ENCODE measurements around the gene HKDC1. TPM values are rescaled to one million over a fixed set of nuclear protein-coding genes. Genes with fewer than 3 reads are reported as not detected.
A peak's percentile ranks its signal among the peaks of the same experiment; 100 is the strongest.

Gene HKDC1
- total and polyA plus RNA-seq, 8 donors = 0.10 to 5.8 (median 0.29) TPM; not detected in 1

- Histone ChIP-seq H3K27me3 (no peaks in the 10 kb centered on the region), H3K4me3 (no peak overlapping the region), H3K27ac (no peak overlapping the region), H3K9me3 (no peaks in the 10 kb centered on the region), H3K4me1 (peaks cover 16 to 53% (median 38%) of the 10 kb centered on the region in 4 donors), H3K36me3 (no peaks in the 10 kb centered on the region)
- no peak for DNase-seq
- TF ChIP-seq POLR2AphosphoS5 (IDR thresholded peaks at IDR 0.05) (no peak), EP300 (IDR thresholded peaks at IDR 0.05) (no peak), POLR2A (IDR thresholded peaks at IDR 0.05) (no peak)
- TF ChIP-seq, protein P1, sequence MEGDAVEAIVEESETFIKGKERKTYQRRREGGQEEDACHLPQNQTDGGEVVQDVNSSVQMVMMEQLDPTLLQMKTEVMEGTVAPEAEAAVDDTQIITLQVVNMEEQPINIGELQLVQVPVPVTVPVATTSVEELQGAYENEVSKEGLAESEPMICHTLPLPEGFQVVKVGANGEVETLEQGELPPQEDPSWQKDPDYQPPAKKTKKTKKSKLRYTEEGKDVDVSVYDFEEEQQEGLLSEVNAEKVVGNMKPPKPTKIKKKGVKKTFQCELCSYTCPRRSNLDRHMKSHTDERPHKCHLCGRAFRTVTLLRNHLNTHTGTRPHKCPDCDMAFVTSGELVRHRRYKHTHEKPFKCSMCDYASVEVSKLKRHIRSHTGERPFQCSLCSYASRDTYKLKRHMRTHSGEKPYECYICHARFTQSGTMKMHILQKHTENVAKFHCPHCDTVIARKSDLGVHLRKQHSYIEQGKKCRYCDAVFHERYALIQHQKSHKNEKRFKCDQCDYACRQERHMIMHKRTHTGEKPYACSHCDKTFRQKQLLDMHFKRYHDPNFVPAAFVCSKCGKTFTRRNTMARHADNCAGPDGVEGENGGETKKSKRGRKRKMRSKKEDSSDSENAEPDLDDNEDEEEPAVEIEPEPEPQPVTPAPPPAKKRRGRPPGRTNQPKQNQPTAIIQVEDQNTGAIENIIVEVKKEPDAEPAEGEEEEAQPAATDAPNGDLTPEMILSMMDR (IDR thresholded peaks at IDR 0.05) = no peak
- 55 to 72% (median 66%) methylated on average over 3 of the region's 3 CpGs for WGBS, 5 donors
- intact Hi-C loops (cut with DNase I; ENCODE audit: low total_unique reads) = no loop called here
Measured at GRCh38 chr10:69315100-69315542, 95.0 kb downstream of the HKDC1 start.

DNA sequence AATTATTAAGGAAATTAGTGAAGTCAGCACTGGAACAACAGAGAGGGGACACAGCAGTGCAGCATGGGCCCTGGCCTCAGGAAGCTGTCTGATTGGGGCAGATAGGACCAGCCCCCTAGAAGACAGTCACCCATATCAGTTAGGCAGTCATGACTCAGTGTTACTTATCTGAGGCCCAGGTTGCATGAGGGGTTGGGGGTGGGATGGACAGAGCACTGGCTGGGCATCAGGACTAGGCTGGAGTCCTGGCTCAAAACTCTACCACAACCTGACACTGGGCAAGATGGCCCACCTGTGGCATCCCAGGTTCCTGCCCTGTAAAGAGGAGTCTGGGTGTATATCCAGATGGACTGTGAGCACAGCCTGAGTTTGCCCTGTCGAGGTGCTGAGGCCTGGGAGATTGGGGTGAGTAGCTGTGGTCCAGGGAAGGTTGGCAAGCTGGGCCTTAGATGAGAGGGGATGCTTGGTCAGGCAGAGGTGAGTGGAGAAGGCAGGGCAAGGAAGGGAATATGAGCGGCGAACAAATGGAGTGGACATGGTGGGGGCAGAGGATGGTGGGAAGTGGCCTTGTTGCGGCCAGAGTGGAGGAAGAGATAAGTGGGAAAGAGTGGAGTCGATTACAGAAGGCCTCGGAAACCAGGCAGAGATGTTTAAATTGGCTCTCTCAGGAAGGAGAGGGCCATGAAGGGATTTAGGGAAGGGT, 95.6 kb downstream of the HKDC1 start:
- 83 to 92% (median 85%) methylated on average over 6 of the region's 6 CpGs for WGBS, 5 donors
- TF ChIP-seq POLR2A (IDR thresholded peaks at IDR 0.05) (no peak), POLR2AphosphoS5 (IDR thresholded peaks at IDR 0.05) (no peak), EP300 (IDR thresholded peaks at IDR 0.05) (no peak)
- TF ChIP-seq, protein P1 (IDR thresholded peaks at IDR 0.05) = no peak
- Histone ChIP-seq H3K36me3 (no peaks in the 10 kb centered on the region), H3K4me3 (no peak overlapping the region), H3K27me3 (no peaks in the 10 kb centered on the region), H3K27ac (peak overlapping the region in 4 of 5 donors; percentile 65 to 95 (median 90)), H3K4me1 (peaks cover 22 to 59% (median 42%) of the 10 kb centered on the region in 4 donors), H3K9me3 (no peaks in the 10 kb centered on the region)
- DNase-seq = no peak
- intact Hi-C loops (cut with DNase I; ENCODE audit: low total_unique reads) = no loop called here

DNA sequence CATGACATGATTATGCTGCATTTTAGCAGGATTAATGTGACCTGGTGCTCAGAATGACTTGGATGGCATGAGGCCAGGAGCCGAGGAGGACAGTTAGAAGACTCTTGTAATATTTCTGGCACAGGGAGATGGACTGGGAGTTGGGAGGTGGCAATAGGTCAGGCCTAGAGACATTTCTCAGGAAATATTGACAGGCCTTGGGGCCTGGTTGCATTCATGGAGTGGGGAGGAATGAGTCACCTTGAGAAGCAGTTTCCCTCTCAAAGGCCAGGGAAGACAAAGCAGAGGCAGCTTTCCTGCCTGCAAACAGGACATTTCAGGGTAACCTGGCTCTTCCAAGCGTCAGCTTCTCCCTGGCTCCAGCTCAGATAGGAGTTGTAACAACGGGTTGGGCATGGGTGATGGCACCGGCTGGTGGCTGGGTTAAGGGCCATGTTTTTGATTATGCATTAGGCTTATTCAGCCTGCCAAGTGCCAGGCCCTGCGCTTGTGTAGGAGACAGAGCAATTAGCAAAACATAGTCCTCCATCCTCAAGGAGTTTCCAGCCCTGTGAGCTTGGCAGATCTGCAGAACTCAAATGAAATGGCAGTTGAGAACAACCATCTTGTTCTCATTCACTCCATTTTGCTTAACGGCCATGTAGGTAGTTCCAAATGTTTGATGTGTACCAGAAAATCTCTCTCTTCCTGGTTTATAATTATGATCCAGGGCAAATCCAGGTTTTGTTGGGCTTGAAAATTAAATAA, 96.4 kb downstream of the HKDC1 start:
- Histone ChIP-seq H3K4me3 (no peak overlapping the region), H3K36me3 (no peaks in the 10 kb centered on the region), H3K27me3 (no peaks in the 10 kb centered on the region), H3K4me1 (peaks cover 29 to 62% (median 46%) of the 10 kb centered on the region in 4 donors), H3K27ac (peak overlapping the region in 4 of 5 donors; percentile 65 to 95 (median 90)), H3K9me3 (no peaks in the 10 kb centered on the region)
- intact Hi-C loops (cut with DNase I; ENCODE audit: low total_unique reads) = no loop called here
- 47 to 70% (median 53%) methylated on average over 6 of the region's 6 CpGs for WGBS, 5 donors
- DNase-seq = peak in 1 of 2 donors; percentile 39
- TF ChIP-seq POLR2AphosphoS5 (IDR thresholded peaks at IDR 0.05) (peak in 1 of 3 donors; percentile 32), POLR2A (IDR thresholded peaks at IDR 0.05) (no peak)

Other genes with a start within 250 kb of the HKDC1 start
- 10 to 100 TPM in 4 of 5 donors, 1 to 10 TPM in 1; 2.3 to 26.7 (median 18.0) TPM for gene KIFBP, start 231.5 kb upstream of the HKDC1 start, total RNA-seq
- 10 to 100 TPM; 10.8 to 13.0 (median 11.1) TPM for gene KIFBP, start 231.5 kb upstream of the HKDC1 start, polyA plus RNA-seq
- gene SRGN, start 132.2 kb upstream of the HKDC1 start, total RNA-seq = 100 to 1,000 TPM in 1 of 5 donors, 10 to 100 TPM in 3, 1 to 10 TPM in 1; 1.3 to 212 (median 43.8) TPM
- gene SRGN, start 132.2 kb upstream of the HKDC1 start, polyA plus RNA-seq = 10 to 100 TPM; 26.6 to 83.6 (median 42.0) TPM
- gene VPS26A, start 96.2 kb upstream of the HKDC1 start, total RNA-seq = 10 to 100 TPM; 28.8 to 69.6 (median 35.0) TPM
- 10 to 100 TPM; 22.6 to 37.3 (median 27.9) TPM for gene VPS26A, start 96.2 kb upstream of the HKDC1 start, polyA plus RNA-seq
- 100 to 1,000 TPM in 1 of 5 donors, 10 to 100 TPM in 4; 15.2 to 111 (median 38.5) TPM for gene SUPV3L1, start 40.1 kb upstream of the HKDC1 start, total RNA-seq
- 10 to 100 TPM; 42.7 to 49.4 (median 48.3) TPM for gene SUPV3L1, start 40.1 kb upstream of the HKDC1 start, polyA plus RNA-seq
- gene HK1, start 58.2 kb downstream of the HKDC1 start, total RNA-seq = 10 to 100 TPM; 32.7 to 60.9 (median 54.5) TPM
- gene HK1, start 58.2 kb downstream of the HKDC1 start, polyA plus RNA-seq = 10 to 100 TPM; 42.6 to 48.0 (median 43.7) TPM
- gene TACR2, start 196.6 kb downstream of the HKDC1 start, total RNA-seq = 100 to 1,000 TPM in 1 of 5 donors, 10 to 100 TPM in 3, 1 to 10 TPM in 1; 5.7 to 133 (median 14.3) TPM
- gene TACR2, start 196.6 kb downstream of the HKDC1 start, polyA plus RNA-seq = 10 to 100 TPM in 1 of 3 donors, under 1 TPM in 1, not detected in 1; 0.56 to 67.8 TPM
- 100 to 1,000 TPM in 1 of 5 donors, 10 to 100 TPM in 4; 23.5 to 153 (median 97.4) TPM for gene TSPAN15, start 231.1 kb downstream of the HKDC1 start, total RNA-seq
- 10 to 100 TPM; 35.4 to 67.8 (median 55.8) TPM for gene TSPAN15, start 231.1 kb downstream of the HKDC1 start, polyA plus RNA-seq